ENCODE data around the gene SYNDIG1.

The SYNDIG1 gene

DNA sequence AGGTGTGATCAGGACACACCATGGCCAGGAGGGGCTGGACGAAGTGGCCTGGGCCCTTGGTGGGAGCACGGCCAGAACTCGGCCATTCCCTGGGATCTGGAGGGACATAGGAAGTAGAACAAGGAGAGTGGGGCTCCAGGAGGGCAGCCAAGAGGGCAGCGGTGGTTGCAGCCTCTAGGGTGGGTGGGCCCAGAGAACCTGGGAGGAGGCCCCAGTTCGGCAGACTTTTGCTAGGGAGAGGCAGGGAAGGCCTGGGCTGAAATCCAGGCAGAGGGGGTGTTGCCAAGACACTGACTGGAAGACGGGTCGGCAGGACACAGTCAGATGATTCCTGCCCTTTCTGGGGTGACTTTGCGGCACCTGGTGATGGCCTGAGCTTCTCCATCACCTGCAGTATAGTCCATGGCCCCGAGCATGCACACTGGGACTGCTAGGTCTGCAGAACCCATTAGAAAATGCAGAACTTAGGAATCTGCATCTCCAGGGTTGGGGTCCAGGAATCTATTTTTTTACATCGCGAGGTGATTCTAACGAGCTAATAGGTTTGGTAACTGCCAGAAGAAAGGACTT, 224.8 kb downstream of the SYNDIG1 start:
- no peak for DNase-seq (ENCODE audit: low read depth in 2 of 2)

DNA sequence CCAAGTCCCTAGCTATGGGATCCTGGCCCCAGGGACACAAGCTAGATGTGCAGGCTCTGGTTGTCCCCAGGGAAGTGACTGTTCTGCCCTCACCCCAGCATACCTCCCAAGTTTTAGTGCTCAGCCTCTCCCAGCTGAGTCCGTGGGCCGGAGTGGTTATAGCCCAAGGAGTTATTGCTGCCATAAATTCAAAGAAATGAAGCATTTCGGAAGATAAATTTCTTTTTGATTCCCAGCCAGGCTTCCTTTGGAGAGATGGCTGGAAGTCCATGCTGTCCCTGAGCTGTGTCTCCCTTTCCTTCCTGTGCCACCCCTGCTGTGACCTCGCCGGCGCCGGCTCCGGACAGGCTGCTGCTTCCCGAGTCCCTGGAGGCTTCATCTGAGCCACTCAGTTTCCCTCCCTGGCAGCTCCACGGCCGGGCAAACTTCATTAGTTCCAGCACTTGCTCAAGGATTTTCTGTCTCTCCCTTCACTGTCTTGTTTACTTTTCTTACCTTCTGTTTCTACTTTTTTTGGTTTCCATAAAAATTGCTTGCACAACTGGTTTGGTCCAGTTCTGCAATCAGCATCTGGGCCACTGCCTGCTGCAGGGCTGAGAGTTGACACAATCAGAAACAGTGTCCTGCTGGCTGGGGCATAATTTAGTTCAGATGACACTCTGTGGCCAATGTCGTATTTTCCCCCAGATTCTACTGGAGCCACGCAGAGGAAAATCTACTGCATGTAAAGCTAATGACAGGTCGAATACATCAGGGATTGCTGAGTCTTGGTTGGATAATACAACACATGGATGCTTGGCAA, 225.5 kb downstream of the SYNDIG1 start:
- no peak for DNase-seq (ENCODE audit: low read depth in 2 of 2)

DNA sequence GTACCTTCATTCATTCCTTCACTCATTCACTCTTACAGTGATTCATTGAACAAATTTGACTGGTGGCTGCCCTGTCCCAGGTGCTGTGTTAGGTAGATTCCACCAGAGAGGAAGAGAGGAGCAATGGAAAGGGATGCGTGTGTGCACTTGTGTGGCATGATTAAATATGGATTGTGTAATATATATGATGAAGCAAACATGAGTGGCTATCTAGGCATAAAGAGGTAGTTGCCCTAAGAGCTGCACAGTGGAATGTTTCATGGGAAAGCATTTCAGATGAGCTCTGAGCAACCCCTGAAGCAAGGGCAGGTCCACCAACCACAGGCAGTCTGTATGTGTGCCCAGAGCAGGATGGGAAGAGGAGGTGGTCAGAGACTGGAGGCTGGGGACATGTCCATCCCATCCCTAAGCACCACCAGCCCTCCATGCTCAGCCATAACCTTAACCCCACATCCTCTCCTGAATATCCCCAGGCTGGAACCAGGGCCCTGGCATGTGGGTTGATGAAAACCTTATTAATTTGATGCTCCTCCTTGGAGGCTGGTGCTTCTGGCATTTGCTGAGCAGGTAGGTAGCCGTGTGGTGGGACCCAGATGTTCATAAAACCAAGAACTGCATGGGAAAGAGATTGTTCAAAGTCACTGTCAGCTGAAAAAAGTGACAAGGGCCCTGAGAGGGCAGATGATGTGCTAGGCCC, 226.2 kb downstream of the SYNDIG1 start:
- DNase-seq (ENCODE audit: low read depth in 2 of 2), result no peak

DNA sequence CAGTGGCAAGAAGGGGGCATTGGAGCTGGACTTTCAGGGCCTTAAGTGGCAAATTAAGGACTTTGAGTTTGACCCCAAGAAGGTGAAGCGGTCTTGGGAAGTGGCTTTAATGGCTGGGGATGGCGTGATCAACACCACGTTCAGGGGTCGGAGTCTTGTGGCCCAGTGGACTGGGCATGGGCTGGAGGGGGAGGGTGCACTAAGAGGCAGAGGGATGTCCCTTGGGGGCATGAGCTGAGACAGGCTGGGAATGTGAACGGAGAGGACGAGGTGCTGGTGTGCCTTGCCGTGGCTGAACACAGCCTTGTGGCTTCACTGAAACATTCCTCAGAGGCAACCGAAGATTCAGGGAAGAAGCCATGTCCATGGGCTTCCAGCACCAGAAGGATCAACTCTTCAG, 227.0 kb downstream of the SYNDIG1 start:
- no peak for DNase-seq (ENCODE audit: low read depth in 2 of 2)

DNA sequence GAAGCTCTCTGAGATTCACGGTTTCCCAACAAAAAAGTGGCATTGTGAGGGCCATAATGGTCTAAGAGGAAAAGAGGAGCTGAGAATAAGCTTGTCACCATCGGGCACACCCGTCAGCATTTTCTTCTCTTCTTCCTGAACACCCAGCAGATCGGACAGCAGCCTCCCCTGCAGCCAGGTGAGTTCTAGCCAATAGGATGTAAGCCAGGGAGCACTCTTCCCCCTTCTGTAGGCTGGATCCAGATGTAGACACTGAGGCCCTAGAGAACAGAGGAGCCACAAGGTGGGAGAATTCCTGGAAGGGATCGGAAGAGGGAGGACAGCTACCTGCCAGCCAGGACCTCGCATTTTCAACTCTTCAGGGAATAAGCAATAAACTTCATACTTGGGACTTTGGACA, 228.0 kb downstream of the SYNDIG1 start:
- no peak for DNase-seq (ENCODE audit: low read depth in 2 of 2)

DNA sequence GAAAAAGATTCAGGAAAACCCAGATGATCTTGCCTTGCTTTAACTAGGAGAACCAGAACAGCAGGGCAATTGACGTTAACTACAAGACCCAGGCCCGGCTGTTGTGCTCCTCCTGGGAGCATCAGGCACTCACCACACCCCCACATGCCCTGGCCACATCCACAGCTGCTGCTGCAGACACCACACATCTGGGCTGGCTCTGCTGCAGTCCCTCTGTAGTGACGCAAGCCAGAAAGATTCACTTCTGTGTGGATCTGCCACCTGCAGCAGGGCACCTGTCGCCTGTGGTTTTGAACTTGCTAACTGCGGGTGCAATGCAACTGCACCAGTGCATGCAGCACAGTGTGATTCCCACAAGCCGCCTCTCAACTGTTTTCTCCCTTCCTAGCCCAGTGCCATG, 228.8 kb downstream of the SYNDIG1 start:
- no peak for DNase-seq (ENCODE audit: low read depth in 2 of 2)

DNA sequence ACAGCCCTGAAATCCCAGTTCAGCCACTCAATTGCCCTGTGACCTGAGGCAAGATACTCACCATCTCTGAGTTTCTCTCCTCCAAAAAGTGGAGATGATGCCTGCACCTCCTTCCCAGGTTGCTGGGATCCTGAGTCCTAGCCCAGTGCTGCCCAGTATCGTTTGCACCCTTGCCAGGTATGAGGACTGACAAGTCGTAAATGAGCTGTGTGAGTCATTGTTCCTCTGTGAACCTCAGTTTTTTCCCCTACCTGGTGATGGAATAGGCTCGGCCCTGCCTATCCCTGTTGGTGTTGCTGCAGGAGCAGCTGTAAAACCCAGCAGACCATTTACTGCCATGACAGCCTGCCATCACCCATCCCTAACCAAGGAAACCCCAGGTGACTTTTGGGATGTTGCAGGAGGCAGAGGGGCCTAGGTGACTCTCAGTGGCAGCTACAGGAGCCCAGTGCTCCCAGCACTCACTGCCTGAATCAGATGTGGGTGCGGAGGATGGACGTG, 229.3 kb downstream of the SYNDIG1 start:
- DNase-seq (ENCODE audit: low read depth in 2 of 2), result no peak

DNA sequence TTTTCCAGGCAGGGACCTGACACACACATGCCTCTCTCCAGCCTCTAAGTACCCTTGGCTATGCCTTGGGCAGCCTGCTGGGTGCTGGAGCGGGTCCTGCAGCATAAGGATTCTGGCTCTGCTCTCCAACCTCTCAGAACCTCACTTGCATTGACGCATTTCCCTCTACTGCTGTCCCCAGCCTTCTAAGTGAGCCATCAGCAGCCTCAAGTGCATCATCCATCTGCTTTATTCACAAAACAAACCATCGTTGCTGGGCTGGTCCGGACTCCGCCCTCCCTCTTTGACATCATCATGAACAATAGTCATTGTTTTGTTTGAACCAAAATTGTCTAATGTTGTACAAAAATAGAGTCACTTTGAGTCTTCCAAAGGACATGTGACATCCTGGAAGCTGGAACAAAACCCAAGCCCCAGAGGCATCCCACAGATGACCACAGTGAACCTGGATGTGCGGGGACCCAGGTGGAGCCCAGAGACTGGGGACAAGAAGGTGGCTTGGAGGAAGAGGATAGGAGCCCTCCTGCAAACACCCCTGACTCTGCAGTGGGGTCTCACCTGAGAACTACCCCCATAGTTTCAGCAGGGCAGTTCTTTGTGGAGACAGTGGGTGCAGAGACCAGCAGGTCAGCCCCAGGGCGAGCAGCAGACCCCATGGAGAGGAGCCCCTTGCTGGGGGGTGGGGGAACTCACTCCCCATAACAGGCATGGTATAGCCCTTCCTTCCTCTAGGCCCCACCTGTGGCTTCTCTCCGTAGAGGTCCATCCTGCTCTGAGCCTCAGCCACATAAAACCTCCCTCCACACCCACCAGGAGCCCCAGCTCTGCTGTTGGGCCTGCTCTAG, 230.1 kb downstream of the SYNDIG1 start:
- no peak for DNase-seq (ENCODE audit: low read depth in 2 of 2)

DNA sequence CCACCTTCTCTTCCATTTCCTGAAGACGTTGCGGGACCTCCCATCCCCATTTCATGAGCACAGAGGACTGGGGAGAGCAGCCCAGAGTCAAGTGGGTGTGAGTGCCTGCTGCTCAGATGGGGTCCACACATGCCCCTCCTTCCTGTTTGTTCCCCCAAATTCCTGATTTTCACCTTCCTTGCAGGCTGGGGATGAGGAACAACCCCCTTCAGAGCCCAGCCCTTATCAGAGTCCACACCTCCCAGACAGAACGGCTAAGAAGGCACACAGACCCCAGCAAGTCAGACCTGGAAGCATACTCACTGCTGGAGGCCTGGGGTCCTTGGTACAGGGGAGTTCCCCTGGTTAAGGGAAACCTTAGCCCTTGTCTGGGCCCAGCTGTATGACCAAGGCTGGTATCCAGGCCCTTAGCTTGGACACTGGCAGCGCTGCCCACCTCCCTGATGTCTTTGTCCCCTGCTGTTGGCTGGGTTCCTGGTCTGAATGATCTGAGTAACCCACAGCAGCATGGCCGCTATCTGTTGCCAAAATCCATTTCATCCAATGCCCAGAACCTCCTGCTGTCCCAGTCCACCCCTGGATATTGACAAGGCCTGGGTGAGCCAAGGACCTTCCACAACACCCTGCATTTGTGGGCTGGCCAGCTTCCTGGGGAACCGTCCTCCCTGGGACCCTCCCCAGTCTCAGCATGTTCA, 230.9 kb downstream of the SYNDIG1 start:
- no peak for DNase-seq (ENCODE audit: low read depth in 2 of 2)

DNA sequence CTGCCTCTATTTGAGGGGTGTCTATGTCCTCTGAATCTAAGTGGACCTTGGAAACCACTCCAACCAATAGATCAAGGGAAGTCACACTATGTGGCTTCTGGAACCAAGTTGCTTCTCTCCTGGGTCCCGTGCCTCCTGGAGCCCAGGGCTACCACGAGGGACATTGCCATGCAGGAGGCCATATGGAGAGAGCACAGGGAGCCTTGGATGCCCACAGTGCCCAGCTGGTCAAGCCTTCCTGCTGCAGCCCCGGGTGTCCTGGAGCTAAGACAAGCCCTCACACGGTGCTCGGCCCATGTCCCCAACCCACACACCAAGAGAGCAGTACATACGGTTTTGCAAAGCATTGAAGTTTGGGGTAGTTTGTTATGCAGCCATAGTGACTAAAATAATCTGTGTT, 231.6 kb downstream of the SYNDIG1 start:
- no peak for DNase-seq (ENCODE audit: low read depth in 2 of 2)

DNA sequence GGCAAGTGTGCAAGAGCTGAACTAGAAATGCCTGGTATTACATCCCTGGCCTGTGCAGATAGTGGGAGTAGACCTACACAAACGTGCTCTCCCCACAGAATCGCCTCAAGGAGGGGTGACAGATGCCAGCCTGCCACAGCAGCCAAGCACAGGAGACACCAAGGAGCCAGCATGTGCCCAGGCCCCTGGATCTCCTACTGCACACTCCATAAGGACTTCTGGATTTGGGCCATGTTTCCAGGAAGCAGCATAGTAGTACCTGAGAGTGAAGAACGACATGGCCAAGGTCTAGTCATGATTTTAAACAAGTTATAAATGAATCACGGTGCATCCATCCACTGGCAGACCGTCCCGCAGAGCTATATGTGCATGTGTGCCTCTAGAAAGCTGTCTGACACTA, 232.2 kb downstream of the SYNDIG1 start:
- no peak for DNase-seq (ENCODE audit: low read depth in 2 of 2)

DNA sequence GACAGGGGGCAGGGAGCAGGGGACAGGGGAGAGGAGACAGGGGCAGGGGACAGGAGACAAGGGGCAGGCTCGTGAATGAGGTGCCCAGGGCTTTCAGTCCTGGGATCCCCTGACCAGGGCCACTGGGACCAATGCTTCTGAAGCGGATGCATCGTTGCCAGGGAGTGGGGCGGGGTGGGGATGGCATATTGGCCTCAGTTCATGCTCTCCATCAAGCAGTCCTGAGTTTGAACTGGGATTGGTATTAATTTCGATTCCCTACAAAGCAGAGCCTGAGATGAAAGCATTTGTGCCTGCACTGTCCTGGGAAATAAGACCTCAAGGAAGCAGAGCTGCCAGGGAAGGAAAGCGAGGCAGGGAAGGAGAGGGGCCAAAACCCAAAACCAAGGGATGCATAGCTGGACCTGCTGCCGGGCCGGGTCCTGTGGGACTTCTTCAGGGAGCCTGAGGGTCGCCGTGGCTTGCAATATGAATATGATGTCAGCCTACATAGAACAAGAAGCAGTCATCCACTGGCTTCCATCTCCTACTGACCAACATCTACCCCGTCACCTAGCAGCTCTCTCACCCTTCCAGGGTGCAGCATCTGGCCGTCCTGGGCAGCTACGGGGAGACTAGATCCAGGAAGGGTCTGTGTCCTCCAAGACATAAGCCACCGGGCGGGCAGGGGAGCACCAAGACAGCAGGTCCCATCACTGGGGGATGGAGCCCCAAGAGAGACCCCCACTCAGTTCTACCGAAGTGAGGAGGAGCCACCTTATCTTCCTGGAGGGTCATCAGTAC, 233.3 kb downstream of the SYNDIG1 start:
- no peak for DNase-seq (ENCODE audit: low read depth in 2 of 2)

DNA sequence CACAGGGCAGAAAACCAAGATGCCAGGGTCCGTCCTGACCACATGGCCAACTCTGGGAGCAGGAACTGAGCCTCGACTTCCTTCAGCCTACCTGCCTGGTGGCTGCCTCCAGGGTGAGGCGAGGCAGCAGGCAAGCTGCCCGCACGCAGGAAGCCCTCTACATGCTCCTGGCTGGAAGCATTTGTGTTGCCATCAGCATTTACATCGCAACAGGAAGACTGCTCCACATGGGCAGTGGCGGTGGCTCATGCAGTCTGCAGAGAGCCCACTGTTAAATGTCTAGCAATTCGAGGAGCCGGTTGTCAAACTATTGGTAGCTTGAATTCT, 233.8 kb downstream of the SYNDIG1 start:
- no peak for DNase-seq (ENCODE audit: low read depth in 2 of 2)

DNA sequence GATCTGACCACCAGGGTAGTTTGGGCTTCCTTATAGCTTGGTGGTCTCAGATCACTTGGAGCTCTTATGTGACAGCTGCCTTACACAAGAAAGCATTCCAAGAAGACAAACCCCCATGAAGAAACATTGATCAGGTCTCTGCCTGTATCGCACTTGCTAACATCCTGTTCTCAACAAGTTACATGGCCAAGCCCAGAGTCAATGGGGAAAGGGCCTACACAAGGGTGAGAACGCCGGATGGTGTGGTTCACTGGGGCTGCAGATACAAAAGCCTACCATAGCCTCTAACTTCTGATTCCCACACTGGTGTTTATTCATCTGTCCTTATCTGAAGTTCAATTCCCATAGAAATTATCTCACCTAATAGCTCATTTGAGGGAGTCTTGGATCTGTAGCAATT, 235.5 kb downstream of the SYNDIG1 start:
- no peak for DNase-seq (ENCODE audit: low read depth in 2 of 2)

DNA sequence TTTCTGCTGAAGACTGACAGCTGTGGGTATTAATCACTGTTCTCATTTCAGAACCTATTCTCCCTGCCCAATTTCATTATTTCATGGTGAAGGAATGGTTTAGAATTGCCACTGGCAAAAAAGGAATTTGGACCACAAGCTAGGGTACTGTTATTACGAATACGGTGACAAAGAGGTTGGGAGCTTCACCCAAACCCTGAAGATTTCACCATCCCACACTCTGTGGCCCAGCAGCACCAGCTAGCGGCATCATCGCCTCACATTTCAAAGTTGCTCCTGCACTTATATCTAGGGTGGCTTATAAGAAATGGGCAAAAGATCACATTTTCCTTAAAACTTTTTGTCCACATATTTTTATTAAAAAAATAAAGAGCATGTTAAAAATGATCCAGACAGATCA, 236.1 kb downstream of the SYNDIG1 start:
- no peak for DNase-seq (ENCODE audit: low read depth in 2 of 2)

DNA sequence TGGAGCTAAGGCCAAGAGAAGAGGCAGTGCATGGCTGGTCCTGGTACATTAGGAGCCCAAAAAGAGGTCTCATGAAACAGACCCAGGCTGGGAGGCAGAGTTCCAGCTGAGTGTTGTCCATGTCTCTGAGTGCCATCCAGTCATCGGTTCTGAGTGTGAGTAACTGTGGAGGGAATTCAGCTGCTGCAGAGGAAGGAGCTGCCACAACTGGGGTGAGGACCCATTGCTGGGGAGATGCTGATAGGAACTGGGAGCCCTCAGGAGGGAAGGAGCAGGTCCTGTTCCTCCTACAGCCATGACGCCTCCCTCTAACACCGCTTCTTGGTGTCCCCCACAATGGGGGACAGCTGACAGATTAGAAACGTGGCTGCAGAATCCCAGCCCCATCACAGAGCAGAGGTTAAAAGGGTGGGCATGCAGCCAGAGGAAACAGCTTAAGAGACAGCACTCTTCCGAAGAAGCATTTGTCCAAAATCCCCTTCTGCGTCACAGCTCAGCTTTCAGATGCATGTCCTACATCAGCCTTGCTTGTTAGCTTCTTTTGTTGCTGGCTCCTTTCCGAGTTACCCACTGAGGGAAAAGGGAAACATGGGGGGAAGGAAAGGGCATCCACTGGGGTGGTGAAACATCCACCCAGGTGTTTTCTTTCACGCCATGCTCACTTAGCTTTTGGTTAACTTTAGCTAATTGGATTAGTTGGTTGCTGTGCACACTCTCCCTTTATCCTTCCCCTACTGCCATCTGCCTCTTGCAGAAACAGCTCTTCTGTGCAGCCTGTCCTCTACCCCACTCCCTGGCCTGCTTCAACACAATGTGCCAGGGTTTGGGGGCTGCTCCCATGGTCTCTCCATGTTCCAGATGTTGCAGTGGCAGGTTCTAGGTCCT, 239.2 kb downstream of the SYNDIG1 start:
- DNase-seq (ENCODE audit: low read depth in 2 of 2), result no peak

Measured in stimulated activated CD4-positive, alpha-beta T cell treated with anti-CD3 and anti-CD28 coated beads, Interleukin-15, amount 100 ng/mL, for 48 hours (primary cell).